Lower leg skin (tissue), 3 donors: ENCODE measurements around the gene POU2AF2.

Experiments
- POLR2A ChIP-seq, 2 donors: fragments of 450-650 bp; IDR thresholded peaks; one replicate each; pipeline ENCODE4 v1.6.1; 2016 to 2017; ENCODE audit warnings: antibody characterized with exemption in 2 of 2, mild to moderate bottlenecking in 1 of 2, moderate library complexity in 1 of 2
- TF ChIP-seq, protein P1 (sequence below), 3 donors: fragments of 450-650 bp; IDR thresholded peaks; one replicate each; pipeline ENCODE4 v1.5.1; 2016; ENCODE audit warnings: antibody characterized with exemption in 3 of 3, mild to moderate bottlenecking in 3 of 3, moderate library complexity in 2 of 3

GRCh38 chr11:111213256-111213655 is 32.3 kb upstream of the POU2AF2 start:
- TF ChIP-seq POLR2A (IDR thresholded peaks at IDR 0.05) = no peak
- TF ChIP-seq, protein P1, sequence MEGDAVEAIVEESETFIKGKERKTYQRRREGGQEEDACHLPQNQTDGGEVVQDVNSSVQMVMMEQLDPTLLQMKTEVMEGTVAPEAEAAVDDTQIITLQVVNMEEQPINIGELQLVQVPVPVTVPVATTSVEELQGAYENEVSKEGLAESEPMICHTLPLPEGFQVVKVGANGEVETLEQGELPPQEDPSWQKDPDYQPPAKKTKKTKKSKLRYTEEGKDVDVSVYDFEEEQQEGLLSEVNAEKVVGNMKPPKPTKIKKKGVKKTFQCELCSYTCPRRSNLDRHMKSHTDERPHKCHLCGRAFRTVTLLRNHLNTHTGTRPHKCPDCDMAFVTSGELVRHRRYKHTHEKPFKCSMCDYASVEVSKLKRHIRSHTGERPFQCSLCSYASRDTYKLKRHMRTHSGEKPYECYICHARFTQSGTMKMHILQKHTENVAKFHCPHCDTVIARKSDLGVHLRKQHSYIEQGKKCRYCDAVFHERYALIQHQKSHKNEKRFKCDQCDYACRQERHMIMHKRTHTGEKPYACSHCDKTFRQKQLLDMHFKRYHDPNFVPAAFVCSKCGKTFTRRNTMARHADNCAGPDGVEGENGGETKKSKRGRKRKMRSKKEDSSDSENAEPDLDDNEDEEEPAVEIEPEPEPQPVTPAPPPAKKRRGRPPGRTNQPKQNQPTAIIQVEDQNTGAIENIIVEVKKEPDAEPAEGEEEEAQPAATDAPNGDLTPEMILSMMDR (IDR thresholded peaks at IDR 0.05) = no peak
